Skeletal muscle cell (primary cell): ENCODE results near the gene MSL3.

Source experiments
- DNase-seq: peaks from one replicate; pipeline ENCODE4 v3.0.0-alpha.2; 2010; ENCODE audit warnings: low read depth
- H3K4me3 ChIP-seq: 2 replicates; pipeline ENCODE4 v1.5.1; 2011; ENCODE audit warnings: low read depth, mild to moderate bottlenecking, control low read depth, low read length, moderate library complexity

The MSL3 gene

DNA sequence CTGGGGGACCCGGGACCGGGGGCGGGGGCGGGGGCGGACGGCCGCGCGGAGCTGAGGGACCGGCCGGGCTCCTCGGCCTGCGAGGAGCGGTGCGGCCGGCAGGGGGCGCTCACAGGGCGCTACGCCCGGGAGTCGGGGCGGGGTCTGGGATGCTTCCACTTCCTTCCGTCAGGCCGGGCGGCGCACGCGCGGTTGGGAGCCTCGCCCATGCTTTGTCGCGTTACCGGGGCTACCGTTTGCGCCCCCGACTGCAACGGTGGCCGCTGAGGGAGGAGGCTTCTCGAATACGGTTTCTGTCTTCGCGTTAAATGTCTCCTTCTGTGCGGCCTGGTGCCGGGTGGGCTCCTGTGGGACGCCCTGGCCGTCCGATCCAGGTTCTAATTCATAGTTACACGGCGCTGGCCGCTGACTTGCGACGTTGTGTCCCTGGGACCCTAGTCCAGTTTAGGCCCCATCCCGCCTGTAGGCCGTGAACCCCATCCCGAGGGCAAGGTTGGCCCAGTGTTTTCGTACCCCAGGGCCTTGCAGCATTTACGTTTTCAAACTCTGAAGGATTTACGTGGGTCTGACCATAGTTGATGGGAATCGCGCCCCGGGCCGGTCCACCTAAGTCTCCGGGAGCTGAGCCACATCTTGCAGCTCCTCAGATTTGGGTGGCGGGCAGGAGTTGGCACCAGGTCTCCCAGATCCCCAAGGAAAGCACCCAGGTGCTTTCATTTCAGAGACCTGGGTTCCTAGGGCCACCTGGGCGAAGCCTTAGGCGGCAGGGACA is 549 bp downstream of the MSL3 start:
- H3K4me3 ChIP-seq: peak overlapping the region; percentile 79
- peak; percentile 41 for DNase-seq

DNA sequence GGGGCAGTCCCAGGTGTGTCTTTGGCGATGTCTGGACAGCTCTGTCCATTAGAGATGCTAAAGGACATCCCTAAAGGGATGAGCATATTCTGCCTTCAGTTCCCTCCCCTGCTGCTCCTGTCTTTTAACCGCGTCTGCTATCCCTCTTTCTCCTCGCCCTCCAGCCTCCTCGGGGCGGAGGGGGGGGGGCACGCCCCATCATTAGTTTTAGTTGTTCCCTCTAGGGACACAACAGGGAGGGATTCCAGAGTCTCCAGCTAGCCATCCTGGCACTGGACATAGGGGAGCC is 1.1 kb downstream of the MSL3 start:
- DNase-seq: no peak
- H3K4me3 ChIP-seq: peak overlapping the region; percentile 79

DNA sequence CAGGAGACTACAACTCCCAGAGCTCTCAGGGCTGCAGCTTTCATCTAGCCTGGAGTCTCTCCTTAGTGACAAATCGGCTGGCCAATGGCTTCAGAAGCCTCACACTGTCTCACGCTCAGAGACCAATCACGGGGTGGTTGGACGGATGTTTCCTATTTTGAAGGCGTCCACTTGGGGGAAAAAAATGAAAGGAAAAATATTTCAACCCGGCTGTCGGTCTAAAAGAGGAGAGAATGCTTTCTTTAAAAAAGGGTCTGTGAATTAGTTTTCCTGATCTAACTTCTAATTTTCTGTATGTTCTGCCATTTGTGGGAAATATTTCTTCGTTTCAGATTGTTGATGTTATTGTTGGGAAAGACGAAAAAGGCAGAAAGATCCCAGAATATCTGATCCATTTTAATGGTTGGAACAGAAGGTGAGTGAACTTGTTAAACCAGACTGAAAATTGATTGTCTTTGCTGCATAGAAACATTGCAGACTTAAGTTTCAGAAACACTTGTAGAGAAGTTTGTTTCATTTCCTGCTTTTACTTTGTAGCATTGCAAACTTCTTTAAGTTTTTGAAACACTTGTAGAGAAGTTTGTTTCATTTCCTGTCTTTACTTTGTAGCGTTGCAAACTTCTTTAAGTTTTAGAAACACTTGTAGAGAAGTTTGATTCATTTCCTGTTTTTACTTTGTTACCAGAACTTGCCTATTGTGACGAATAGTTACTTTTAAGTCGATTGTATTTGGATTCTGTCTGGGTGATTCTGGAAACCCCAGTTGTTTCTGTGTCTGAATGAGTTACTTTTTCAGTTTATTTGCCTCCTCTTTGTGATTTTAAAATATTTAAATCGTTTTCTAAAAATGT is 1.6 kb downstream of the MSL3 start:
- DNase-seq: peak; percentile 78
- peak overlapping the region; percentile 79 for H3K4me3 ChIP-seq

DNA sequence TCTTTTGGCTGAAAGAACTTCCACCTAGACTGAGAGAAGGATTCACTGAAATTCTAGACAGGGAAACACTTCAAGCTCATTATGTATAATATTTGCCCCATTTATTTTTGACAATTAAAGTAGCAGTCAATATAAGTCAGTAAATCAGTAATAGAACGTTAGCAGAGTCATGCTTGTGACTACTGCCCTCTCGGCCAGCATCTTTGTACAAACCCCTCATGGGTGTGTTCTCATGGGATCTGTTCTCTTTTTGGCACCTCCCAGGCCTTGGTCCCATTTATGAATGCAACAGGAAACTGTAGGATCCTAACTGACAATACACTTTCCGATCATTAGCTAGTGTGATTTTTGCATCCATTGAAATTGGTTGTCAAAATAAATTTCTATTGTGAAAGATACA is 2.9 kb downstream of the MSL3 start:
- DNase-seq: no peak

DNA sequence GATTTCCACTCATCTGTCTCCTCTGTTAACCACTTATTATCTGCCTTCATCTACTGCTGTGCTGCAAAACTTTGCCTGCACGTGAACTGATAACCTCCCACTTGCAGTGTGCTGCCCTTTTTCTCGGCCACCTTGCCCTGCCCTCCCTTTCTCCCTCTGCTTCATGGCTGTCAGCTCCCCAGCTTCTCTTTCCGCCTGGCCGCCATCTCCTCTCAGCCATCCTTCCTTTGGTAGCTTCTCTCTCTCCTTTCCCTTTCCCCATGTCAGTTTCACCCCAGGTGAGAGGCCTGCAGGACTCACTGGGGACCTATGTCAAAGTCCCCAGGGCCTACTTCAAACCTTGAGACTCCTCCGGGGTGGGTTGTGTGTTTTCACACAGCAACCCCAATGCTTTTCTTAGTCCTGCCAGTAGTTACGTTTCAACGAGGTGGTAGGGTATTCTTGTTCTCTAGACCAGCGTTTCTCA is 6.6 kb downstream of the MSL3 start:
- no peak for DNase-seq
- no peak overlapping the region for H3K4me3 ChIP-seq

More for the DNA sequence above, 2.9 kb downstream of the MSL3 start:
- H3K4me3 ChIP-seq: no peak overlapping the region

DNA sequence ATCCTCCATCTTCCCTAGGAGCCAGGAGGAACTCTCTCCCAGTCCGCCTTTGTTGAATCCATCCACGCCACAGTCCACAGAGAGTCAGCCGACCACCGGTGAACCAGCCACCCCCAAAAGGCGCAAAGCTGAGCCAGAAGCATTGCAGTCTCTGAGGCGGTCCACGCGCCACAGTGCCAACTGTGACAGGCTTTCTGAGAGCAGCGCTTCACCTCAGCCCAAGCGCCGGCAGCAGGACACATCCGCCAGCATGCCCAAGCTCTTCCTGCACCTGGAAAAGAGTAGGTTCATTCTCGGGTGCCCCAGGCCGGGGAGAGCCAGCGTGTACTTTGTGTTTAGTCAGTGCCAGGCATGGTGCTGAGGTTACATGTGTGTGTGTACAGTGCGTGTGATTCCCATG is 7.4 kb downstream of the MSL3 start:
- no peak overlapping the region for H3K4me3 ChIP-seq
- DNase-seq: no peak

DNA sequence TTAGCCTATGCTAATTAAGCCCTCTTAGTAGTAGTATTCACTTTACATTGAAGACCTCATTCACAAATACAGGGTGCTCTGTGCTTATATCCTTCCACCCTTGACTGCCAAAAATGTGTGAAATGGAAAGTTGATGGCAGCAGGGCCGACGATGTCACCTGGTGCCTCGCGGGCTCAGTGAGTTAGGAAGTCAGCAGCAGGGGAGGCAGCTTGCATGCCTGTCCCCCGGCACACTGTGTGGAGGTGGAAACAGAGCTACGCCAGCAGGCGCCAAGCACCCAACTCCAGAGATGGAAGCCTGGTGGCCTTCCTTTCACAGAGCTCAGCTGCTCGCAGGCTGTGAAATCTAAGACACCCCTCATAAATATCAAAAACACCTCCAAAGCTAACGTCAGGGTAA is 8.4 kb downstream of the MSL3 start:
- no peak for DNase-seq
- no peak overlapping the region for H3K4me3 ChIP-seq

DNA sequence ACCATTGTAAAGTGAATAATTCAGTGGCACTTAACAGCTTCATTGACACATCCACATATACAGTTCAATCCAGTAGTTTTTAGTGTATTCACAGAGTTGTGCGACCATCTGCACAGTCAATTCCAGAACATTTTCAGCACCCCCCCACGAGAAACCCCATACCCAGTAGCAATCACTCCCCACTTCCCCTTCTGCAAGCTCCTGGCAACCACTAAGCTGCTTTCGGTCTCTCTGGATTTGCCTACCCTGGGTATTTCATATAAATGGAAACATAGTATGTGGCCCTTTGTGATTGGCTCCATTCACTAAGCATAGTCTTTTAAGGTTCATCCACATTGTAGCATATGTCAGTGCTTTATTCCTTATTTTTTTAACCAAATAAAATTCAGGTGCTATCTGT is 10.0 kb downstream of the MSL3 start:
- H3K4me3 ChIP-seq: no peak overlapping the region
- DNase-seq: no peak

DNA sequence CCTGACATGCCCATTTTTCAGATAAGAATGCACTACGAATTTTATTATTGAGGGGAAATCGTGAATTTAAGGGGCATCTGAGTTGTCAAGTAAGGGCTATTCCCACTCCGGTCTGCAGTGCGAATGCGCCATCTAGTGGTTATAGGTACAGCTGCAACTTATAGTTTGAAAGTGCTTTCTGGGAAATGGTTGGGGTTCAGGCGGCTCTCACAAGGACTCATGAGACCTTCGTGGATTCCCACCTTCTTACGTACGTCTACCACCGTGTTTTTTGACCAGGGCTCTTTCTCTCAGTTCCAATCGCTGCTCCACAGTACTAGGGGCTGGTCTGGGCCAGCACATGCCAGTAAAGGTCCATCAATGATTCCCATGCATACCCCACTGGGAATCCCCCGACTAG is 12.3 kb downstream of the MSL3 start:
- DNase-seq: no peak

DNA sequence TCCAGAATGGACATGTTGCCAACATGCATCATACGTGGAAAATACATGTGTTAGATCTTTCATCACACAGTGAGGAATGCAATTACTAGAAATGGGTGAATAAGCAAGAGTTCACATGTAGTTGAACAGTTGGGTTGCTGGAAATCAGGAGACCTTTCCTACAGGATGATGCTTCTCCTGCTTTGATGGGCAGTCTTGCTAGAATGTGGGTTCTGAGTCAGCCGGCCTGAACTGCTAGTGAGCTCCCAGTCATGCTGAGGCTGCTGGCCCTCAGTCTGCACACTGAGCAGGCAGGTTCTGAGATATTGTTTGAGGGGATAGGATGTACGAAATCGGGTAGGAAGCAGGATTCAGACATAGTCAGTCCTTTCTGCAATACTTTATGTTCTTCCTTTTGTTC is 20.2 kb downstream of the MSL3 start:
- no peak for DNase-seq
- H3K4me3 ChIP-seq: no peak overlapping the region

More for the DNA sequence above, 12.3 kb downstream of the MSL3 start:
- H3K4me3 ChIP-seq: no peak overlapping the region

DNA sequence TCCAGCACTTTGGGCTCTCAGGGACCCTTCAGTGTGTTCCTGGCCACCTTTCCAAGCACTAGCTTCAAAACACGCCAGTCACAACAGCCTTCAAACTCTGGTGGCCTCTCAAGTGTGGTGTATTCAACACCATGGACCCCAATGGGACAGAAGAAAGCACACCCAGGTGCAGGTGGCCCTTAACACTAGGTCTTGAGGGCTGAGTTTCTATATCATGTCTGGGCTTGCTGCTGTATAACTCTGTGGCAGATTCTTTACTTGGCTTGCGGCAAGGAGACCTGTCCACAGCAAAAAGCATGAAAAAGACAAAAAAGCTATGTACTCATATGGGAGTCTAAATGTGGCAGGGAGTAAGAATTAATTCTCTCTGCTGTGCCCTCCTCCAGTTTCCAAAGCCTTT is 23.1 kb downstream of the MSL3 start:
- no peak overlapping the region for H3K4me3 ChIP-seq
- DNase-seq: no peak

DNA sequence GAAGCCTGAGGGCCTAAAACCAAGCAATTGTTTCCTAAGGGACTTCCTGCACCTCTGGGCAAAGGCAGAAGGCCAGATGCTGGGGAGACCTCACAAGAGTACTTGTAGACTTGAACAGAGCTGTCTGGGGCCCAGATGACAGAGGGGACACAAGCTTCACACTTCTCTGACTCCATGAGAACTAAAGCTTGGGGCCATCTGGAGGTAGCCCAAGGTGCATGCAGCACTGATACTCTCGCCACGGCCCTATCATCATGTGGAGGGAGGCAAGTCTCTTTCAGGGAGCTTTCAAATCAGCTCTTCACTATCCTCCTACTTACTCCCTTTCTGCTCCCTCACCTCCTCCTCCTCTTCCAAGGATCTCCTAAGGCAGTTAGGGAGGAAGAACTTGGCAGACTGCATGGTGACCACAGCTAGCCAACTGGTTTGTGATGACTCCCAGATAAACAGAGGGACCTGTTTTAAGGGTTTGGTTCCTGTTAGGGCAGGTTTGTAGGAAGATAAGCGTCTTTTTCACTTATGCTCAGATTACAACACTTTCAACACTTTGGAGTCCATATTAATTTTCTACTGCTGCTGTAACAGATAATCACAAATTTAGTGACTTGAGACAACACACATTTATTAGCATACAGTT is 23.8 kb downstream of the MSL3 start:
- H3K4me3 ChIP-seq: no peak overlapping the region
- DNase-seq: no peak

DNA sequence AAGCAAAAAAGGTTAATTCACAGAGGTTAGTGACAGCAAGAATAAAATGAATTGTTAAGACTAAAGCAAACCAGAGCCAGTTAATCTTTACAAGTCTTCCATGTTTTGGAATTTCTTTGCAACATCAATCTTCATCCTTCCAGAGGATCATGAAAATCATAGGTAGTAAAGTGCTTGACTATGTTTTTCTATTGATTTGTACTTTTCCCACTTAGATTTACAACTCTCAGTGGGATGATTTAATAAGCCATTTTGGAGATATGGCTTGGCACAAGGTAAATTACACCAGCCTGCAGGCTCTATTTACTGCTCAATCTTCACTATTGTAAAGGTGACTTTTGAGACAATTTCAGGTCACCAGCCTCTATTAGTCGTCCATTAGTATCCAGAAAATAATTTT is 26.5 kb downstream of the MSL3 start:
- H3K4me3 ChIP-seq: no peak overlapping the region
- DNase-seq: no peak

DNA sequence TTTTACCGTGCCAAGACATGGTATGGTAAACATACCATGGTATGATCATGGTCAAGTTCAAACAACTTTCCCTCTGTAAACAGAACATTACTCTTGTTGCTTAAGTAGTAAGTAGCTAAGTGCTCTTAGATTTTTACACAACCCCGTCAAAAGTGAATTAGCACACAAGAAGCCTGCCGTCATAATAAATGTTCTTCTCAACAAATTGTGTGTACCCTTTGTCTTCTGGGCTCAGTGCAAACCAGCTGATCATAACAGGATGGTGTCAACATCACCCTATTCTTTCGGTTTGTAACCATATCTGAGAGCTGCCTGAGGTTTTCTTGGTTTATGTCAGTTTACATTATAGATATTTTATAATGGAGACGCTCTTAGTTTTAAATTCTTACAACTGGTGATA is 28.8 kb downstream of the MSL3 start:
- no peak for DNase-seq
- H3K4me3 ChIP-seq: no peak overlapping the region

DNA sequence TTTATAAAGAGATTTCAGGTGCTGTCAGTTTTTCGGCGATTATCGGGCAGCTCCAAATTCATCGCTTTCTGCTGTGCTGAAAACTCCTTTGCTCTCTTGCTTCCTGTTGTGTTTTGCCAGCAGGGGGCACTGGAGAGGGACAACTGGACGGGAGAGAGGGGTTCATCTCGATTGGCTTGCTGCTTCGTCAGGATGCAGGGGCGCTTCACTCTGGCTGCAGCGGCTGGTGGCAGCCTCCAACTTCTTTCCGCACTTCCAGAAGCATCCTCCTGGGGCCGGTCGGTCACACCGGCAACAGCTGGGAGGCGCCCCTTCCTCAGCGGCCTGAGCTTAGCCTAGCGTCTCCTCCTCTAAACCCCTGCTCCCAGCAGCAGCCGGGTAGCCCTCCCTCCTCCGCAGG is 29.5 kb downstream of the MSL3 start:
- H3K4me3 ChIP-seq: peak overlapping the region; percentile 28
- DNase-seq: peak; percentile 5

DNA sequence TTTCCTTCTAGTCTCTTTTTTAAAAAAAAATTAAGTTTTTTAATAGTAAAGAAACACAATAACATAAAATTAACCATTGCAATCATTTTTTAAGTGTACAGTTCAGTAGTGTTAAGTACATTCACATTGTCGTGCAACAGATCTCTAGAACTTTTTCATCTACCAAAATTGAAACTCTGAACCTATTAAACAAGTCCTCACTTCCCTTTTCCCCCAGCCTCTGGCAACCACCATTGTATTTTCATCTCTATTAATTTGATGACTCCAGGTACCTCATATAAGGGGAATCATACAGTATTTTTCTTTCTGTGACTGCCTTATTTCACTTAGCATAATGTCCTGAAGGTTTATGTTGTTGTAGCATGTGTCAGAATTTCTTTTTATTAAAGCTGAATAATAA is 31.8 kb downstream of the MSL3 start:
- no peak overlapping the region for H3K4me3 ChIP-seq
- DNase-seq: no peak

DNA sequence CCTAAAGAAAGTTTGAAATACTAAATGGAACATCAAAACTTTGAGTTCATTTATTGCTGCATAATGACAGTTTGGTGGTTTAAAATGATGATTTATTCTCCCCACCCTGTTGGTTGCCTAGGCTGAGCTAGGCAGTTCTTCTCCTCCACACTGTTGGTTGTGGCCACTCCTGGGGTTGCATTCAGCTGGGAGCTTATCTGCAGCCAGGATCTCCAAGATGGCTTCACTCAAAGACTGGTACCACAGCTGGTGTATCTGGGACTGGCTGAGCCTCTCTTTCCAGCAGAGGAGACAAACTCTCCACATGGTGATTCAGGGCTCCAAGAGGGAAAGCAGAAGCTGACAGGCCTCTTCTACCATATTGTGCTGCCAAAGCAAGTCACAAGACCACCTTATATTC is 33.1 kb downstream of the MSL3 start:
- DNase-seq: no peak
- H3K4me3 ChIP-seq: no peak overlapping the region

DNA sequence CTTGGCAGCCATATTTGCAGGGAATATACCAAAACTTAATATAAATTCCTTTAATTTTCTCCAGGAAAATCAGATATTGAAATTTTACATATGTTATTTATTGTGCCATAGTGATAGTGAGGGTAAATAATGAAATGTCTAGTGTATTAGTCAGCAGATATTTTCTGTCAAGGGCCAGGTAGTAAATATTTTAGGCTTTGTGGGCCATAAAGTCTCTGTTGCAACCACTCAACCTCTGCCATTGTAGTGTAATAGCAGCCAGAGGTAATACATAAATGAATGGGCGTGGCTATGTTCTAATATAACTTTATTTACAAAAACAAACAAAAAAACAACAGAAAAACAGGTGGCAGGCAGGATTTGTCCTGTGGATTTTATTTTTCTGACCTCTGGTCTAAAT is 33.5 kb downstream of the MSL3 start:
- no peak for DNase-seq
- H3K4me3 ChIP-seq: no peak overlapping the region

DNA sequence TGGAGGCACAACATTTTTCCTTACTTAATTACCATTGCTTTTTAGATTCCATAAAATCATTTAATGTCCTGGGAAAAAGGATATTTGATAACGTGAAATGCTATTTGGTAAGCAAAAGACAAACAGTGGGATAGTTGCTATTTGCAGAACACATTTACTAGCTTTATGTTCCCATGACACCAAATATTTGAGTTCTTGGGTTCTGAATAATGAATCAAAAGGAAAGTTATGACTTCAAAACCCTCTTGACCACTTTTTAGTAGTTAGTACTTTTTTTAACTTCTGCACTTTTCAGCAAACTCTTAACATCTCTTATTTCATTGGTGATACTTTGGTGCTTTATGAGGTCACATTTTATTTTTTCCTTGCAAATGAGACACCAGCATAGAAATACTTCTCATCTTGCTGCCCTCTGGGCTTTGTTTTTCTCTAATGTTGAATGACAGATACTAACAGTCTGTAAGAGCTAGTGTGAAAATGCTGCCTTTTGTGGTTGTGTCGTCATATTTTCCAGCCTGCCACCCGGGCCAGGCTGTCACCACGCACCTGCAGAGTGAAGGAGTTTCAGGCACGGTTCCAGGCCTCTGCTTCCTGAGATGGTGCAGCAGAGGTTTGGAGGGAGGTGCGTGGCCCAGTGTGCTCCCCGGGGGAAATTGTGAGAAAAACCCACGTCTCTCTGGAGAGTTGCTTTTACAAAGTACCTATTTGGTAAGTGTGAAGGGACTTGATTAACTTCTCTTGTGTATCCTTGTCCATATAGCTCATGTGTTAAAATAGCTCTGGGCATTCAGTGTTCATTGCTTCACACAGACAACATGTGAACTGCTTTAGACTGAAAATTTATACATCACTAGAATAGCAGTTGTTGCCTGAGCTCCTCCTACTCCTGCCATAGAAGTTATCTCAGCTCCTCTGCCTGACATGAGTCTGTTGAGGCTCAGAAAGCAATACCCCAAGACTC is 34.7 kb downstream of the MSL3 start:
- H3K4me3 ChIP-seq: no peak overlapping the region
- no peak for DNase-seq
